ENCODE results near the gene ANO4.
A peak's percentile ranks its signal among the peaks of the same experiment; 100 is the strongest.

Gene ANO4

GRCh38 chr12:100992194-100992593, 197.6 kb downstream of the ANO4 start:
- H3K4me1 ChIP-seq (ENCODE audit: insufficient read depth, insufficient read length) = peaks cover 5% of the 10 kb centered on the region
- H3K27me3 ChIP-seq (ENCODE audit: insufficient read depth, insufficient read length) = no peaks in the 10 kb centered on the region
- H3K4me3 ChIP-seq (ENCODE audit: insufficient read length, low read depth) = no peak overlapping the region
- H3K36me3 ChIP-seq (ENCODE audit: insufficient read depth, insufficient read length, low read length) = no peaks in the 10 kb centered on the region
- DNase-seq (ENCODE audit: low read depth, low spot score) = no peak
- TF ChIP-seq SUZ12 (IDR thresholded peaks at IDR 0.05; ENCODE audit: extremely low read depth, insufficient read depth, insufficient read length) (no peak), ZNF274 (IDR thresholded peaks at IDR 0.05; ENCODE audit: low read depth, low read length) (no peak), YY1 (IDR thresholded peaks at IDR 0.05; ENCODE audit: insufficient read depth, insufficient read length) (no peak)
- H3K9ac ChIP-seq (ENCODE audit: insufficient read length, low read depth) = no peak overlapping the region
- H3K9me3 ChIP-seq (ENCODE audit: insufficient read depth, low read length) = peaks cover 8% of the 10 kb centered on the region; the same call in 1 of the 2 replicates

- Histone ChIP-seq H3K36me3 (ENCODE audit: insufficient read depth, insufficient read length, low read length) (no peaks in the 10 kb centered on the region), H3K4me1 (ENCODE audit: insufficient read depth, insufficient read length) (no peaks in the 10 kb centered on the region), H3K9me3 (ENCODE audit: insufficient read depth, low read length) (peaks cover 8% of the 10 kb centered on the region; the same call in 1 of the 2 replicates), H3K9ac (ENCODE audit: insufficient read length, low read depth) (no peak overlapping the region), H3K4me3 (ENCODE audit: insufficient read length, low read depth) (no peak overlapping the region), H3K27me3 (ENCODE audit: insufficient read depth, insufficient read length) (no peaks in the 10 kb centered on the region)
- TF ChIP-seq ZNF274 (IDR thresholded peaks at IDR 0.05; ENCODE audit: low read depth, low read length) (no peak), YY1 (IDR thresholded peaks at IDR 0.05; ENCODE audit: insufficient read depth, insufficient read length) (no peak), SUZ12 (IDR thresholded peaks at IDR 0.05; ENCODE audit: extremely low read depth, insufficient read depth, insufficient read length) (no peak)
- DNase-seq (ENCODE audit: low read depth, low spot score) = no peak
These were observed 199.4 kb downstream of the ANO4 start for GRCh38 chr12:100993916-100994450.

- H3K4me1 ChIP-seq (ENCODE audit: insufficient read depth, insufficient read length) = no peaks in the 10 kb centered on the region
- H3K36me3 ChIP-seq (ENCODE audit: insufficient read depth, insufficient read length, low read length) = no peaks in the 10 kb centered on the region
- H3K9me3 ChIP-seq (ENCODE audit: insufficient read depth, low read length) = peaks cover 8% of the 10 kb centered on the region; the same call in 1 of the 2 replicates
- no peak overlapping the region for H3K9ac ChIP-seq (ENCODE audit: insufficient read length, low read depth)
- H3K27me3 ChIP-seq (ENCODE audit: insufficient read depth, insufficient read length) = no peaks in the 10 kb centered on the region
- peak; percentile 68 for DNase-seq (ENCODE audit: low read depth, low spot score)
- TF ChIP-seq SUZ12 (IDR thresholded peaks at IDR 0.05; ENCODE audit: extremely low read depth, insufficient read depth, insufficient read length) = no peak
- no peak for TF ChIP-seq ZNF274 (IDR thresholded peaks at IDR 0.05; ENCODE audit: low read depth, low read length)
- TF ChIP-seq YY1 (IDR thresholded peaks at IDR 0.05; ENCODE audit: insufficient read depth, insufficient read length) = no peak
- no peak overlapping the region for H3K4me3 ChIP-seq (ENCODE audit: insufficient read length, low read depth)
These were observed 200.6 kb downstream of the ANO4 start for GRCh38 chr12:100995201-100995600.

GRCh38 chr12:100995771-100996170, 201.2 kb downstream of the ANO4 start:
- no peak for TF ChIP-seq ZNF274 (IDR thresholded peaks at IDR 0.05; ENCODE audit: low read depth, low read length)
- no peak for TF ChIP-seq SUZ12 (IDR thresholded peaks at IDR 0.05; ENCODE audit: extremely low read depth, insufficient read depth, insufficient read length)
- TF ChIP-seq YY1 (IDR thresholded peaks at IDR 0.05; ENCODE audit: insufficient read depth, insufficient read length) = no peak
- no peak overlapping the region for H3K9ac ChIP-seq (ENCODE audit: insufficient read length, low read depth)
- no peaks in the 10 kb centered on the region for H3K27me3 ChIP-seq (ENCODE audit: insufficient read depth, insufficient read length)
- H3K9me3 ChIP-seq (ENCODE audit: insufficient read depth, low read length) = peaks cover 8% of the 10 kb centered on the region; the same call in 1 of the 2 replicates
- no peak for DNase-seq (ENCODE audit: low read depth, low spot score)
- H3K4me1 ChIP-seq (ENCODE audit: insufficient read depth, insufficient read length) = no peaks in the 10 kb centered on the region
- H3K36me3 ChIP-seq (ENCODE audit: insufficient read depth, insufficient read length, low read length) = no peaks in the 10 kb centered on the region
- no peak overlapping the region for H3K4me3 ChIP-seq (ENCODE audit: insufficient read length, low read depth)

- H3K9ac ChIP-seq (ENCODE audit: insufficient read length, low read depth) = no peak overlapping the region
These were observed 207.1 kb downstream of the ANO4 start for GRCh38 chr12:101001669-101002068.

GRCh38 chr12:101002696-101003419, 208.3 kb downstream of the ANO4 start:
- no peaks in the 10 kb centered on the region for H3K9me3 ChIP-seq (ENCODE audit: insufficient read depth, low read length)
- no peak overlapping the region for H3K4me3 ChIP-seq (ENCODE audit: insufficient read length, low read depth)
- H3K9ac ChIP-seq (ENCODE audit: insufficient read length, low read depth) = no peak overlapping the region
- H3K36me3 ChIP-seq (ENCODE audit: insufficient read depth, insufficient read length, low read length) = no peaks in the 10 kb centered on the region
- no peak for TF ChIP-seq ZNF274 (IDR thresholded peaks at IDR 0.05; ENCODE audit: low read depth, low read length)
- no peak for TF ChIP-seq SUZ12 (IDR thresholded peaks at IDR 0.05; ENCODE audit: extremely low read depth, insufficient read depth, insufficient read length)
- no peak for TF ChIP-seq YY1 (IDR thresholded peaks at IDR 0.05; ENCODE audit: insufficient read depth, insufficient read length)
- H3K27me3 ChIP-seq (ENCODE audit: insufficient read depth, insufficient read length) = no peaks in the 10 kb centered on the region
- no peak for DNase-seq (ENCODE audit: low read depth, low spot score)
- no peaks in the 10 kb centered on the region for H3K4me1 ChIP-seq (ENCODE audit: insufficient read depth, insufficient read length)

More at GRCh38 chr12:101001669-101002068, 207.1 kb downstream of the ANO4 start:
- H3K36me3 ChIP-seq (ENCODE audit: insufficient read depth, insufficient read length, low read length) = no peaks in the 10 kb centered on the region
- no peak for TF ChIP-seq SUZ12 (IDR thresholded peaks at IDR 0.05; ENCODE audit: extremely low read depth, insufficient read depth, insufficient read length)
- TF ChIP-seq ZNF274 (IDR thresholded peaks at IDR 0.05; ENCODE audit: low read depth, low read length) = no peak
- no peak for TF ChIP-seq YY1 (IDR thresholded peaks at IDR 0.05; ENCODE audit: insufficient read depth, insufficient read length)
- H3K27me3 ChIP-seq (ENCODE audit: insufficient read depth, insufficient read length) = no peaks in the 10 kb centered on the region
- no peaks in the 10 kb centered on the region for H3K4me1 ChIP-seq (ENCODE audit: insufficient read depth, insufficient read length)
- no peak overlapping the region for H3K4me3 ChIP-seq (ENCODE audit: insufficient read length, low read depth)
- H3K9me3 ChIP-seq (ENCODE audit: insufficient read depth, low read length) = no peaks in the 10 kb centered on the region
- no peak for DNase-seq (ENCODE audit: low read depth, low spot score)

GRCh38 chr12:101004898-101005297, 210.3 kb downstream of the ANO4 start:
- no peak overlapping the region for H3K4me3 ChIP-seq (ENCODE audit: insufficient read length, low read depth)
- H3K9me3 ChIP-seq (ENCODE audit: insufficient read depth, low read length) = peaks cover 19% of the 10 kb centered on the region
- TF ChIP-seq YY1 (IDR thresholded peaks at IDR 0.05; ENCODE audit: insufficient read depth, insufficient read length) (no peak), SUZ12 (IDR thresholded peaks at IDR 0.05; ENCODE audit: extremely low read depth, insufficient read depth, insufficient read length) (no peak), ZNF274 (IDR thresholded peaks at IDR 0.05; ENCODE audit: low read depth, low read length) (no peak)
- H3K27me3 ChIP-seq (ENCODE audit: insufficient read depth, insufficient read length) = no peaks in the 10 kb centered on the region
- H3K9ac ChIP-seq (ENCODE audit: insufficient read length, low read depth) = no peak overlapping the region
- no peaks in the 10 kb centered on the region for H3K36me3 ChIP-seq (ENCODE audit: insufficient read depth, insufficient read length, low read length)
- DNase-seq (ENCODE audit: low read depth, low spot score) = no peak
- H3K4me1 ChIP-seq (ENCODE audit: insufficient read depth, insufficient read length) = no peaks in the 10 kb centered on the region

All from NT2/D1 (cell line).